ENCODE data around the gene ST7.

GRCh38 chr7:117194445-117194844 is 241.1 kb downstream of the ST7 start:
- TF ChIP-seq, protein P1, sequence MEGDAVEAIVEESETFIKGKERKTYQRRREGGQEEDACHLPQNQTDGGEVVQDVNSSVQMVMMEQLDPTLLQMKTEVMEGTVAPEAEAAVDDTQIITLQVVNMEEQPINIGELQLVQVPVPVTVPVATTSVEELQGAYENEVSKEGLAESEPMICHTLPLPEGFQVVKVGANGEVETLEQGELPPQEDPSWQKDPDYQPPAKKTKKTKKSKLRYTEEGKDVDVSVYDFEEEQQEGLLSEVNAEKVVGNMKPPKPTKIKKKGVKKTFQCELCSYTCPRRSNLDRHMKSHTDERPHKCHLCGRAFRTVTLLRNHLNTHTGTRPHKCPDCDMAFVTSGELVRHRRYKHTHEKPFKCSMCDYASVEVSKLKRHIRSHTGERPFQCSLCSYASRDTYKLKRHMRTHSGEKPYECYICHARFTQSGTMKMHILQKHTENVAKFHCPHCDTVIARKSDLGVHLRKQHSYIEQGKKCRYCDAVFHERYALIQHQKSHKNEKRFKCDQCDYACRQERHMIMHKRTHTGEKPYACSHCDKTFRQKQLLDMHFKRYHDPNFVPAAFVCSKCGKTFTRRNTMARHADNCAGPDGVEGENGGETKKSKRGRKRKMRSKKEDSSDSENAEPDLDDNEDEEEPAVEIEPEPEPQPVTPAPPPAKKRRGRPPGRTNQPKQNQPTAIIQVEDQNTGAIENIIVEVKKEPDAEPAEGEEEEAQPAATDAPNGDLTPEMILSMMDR (IDR thresholded peaks at IDR 0.05; ENCODE audit: low read depth, low read length), result no peak
- TF ChIP-seq POLR2A (IDR thresholded peaks at IDR 0.05; ENCODE audit: extremely low read depth, insufficient read length), result no peak
